Neuronal stem cell (in vitro differentiated cells): Measurements from ENCODE around the gene CERS2.
"Not testable (repeated sequence)": the region's sequence is repeated elsewhere in the genome, so short reads cannot be mapped to it uniquely, and the experiment has no call there.

Source experiments
- DNase-seq: peaks from one replicate; pipeline ENCODE4 v3.0.0-alpha.2; 2013; ENCODE audit warnings: low spot score
- H2AFZ ChIP-seq: one replicate; pipeline ENCODE4 v1.6.1; 2013; ENCODE audit warnings: mild to moderate bottlenecking, low read length, inconsistent platforms
- H2AK5ac ChIP-seq: 2 replicates; pipeline ENCODE4 v1.6.1; 2013; ENCODE audit warnings: low read depth, mild to moderate bottlenecking, inconsistent platforms, low read length, moderate library complexity, mixed read lengths
- H2BK120ac ChIP-seq: 2 replicates; pipeline ENCODE4 v1.6.1; 2013; ENCODE audit warnings: low read depth, mild to moderate bottlenecking, inconsistent platforms, low read length, moderate library complexity, mixed read lengths
- H2BK12ac ChIP-seq: one replicate; pipeline ENCODE4 v1.6.1; 2013; ENCODE audit warnings: low read length, inconsistent platforms
- H2BK15ac ChIP-seq: 2 replicates; pipeline ENCODE4 v1.6.1; 2013; ENCODE audit warnings: mild to moderate bottlenecking, low read length, inconsistent platforms, mixed read lengths
- H2BK5ac ChIP-seq: one replicate; pipeline ENCODE4 v1.6.1; 2013; ENCODE audit warnings: inconsistent platforms, mild to moderate bottlenecking, low read length, moderate library complexity
- H3K14ac ChIP-seq: one replicate; pipeline ENCODE4 v1.6.1; 2013; ENCODE audit warnings: low read length, inconsistent platforms
- H3K18ac ChIP-seq: 2 replicates; pipeline ENCODE4 v1.6.1; 2013; ENCODE audit warnings: low read length, inconsistent platforms
- H3K23ac ChIP-seq: 2 replicates; pipeline ENCODE4 v1.6.1; 2013; ENCODE audit warnings: low read depth, mild to moderate bottlenecking, mixed read lengths, low read length, inconsistent platforms; ENCODE audit not compliant: poor library complexity
- H3K27ac ChIP-seq: replicated peaks from 3 replicates; pipeline ENCODE4 v1.5.1; 2013; ENCODE audit warnings: low read length, inconsistent platforms
- H3K27me3 ChIP-seq, 3 experiments: 2 replicates each; pipeline ENCODE4 v1.6.1; 2013; ENCODE audit warnings: low read length in 3 of 3, mild to moderate bottlenecking in 2 of 3, inconsistent platforms in 1 of 3, low read depth in 1 of 3, mixed read lengths in 1 of 3, moderate library complexity in 1 of 3; ENCODE audit not compliant: control insufficient read depth in 3 of 3, insufficient read depth in 3 of 3
- H3K36me3 ChIP-seq, 2 donors: replicated peaks in 1 of 2; 2 replicates each; pipeline ENCODE4 v1.6.1; 2013; ENCODE audit warnings: low read length in 2 of 2; ENCODE audit not compliant: control insufficient read depth in 2 of 2, insufficient read depth in 2 of 2
- H3K4ac ChIP-seq: 2 replicates; pipeline ENCODE4 v1.6.1; 2013; ENCODE audit warnings: inconsistent platforms, mild to moderate bottlenecking, low read length, moderate library complexity
- H3K4me1 ChIP-seq, 2 donors: 1 replicate in 1 of 2; 2 replicates in 1 of 2; pipeline ENCODE4 v1.6.1; 2013; ENCODE audit warnings: low read length in 2 of 2, low read depth in 1 of 2; ENCODE audit not compliant: control insufficient read depth in 2 of 2, insufficient read depth in 1 of 2
- H3K4me2 ChIP-seq: one replicate; pipeline ENCODE4 v1.6.1; 2013; ENCODE audit warnings: mild to moderate bottlenecking, low read length, inconsistent platforms; ENCODE audit not compliant: insufficient read depth, poor library complexity, severe bottlenecking
- H3K4me3 ChIP-seq, 2 donors: 2 replicates each; pipeline ENCODE4 v1.5.1; 2013; ENCODE audit warnings: low read length in 2 of 2, mild to moderate bottlenecking in 2 of 2, inconsistent platforms in 1 of 2, moderate library complexity in 1 of 2
- H3K79me1 ChIP-seq: one replicate; pipeline ENCODE4 v1.6.1; 2013; ENCODE audit warnings: low read depth, mild to moderate bottlenecking, inconsistent platforms, low read length, moderate library complexity
- H3K9ac ChIP-seq: one replicate; pipeline ENCODE4 v1.6.1; 2013; ENCODE audit warnings: mild to moderate bottlenecking, low read depth, low read length, inconsistent platforms; ENCODE audit not compliant: poor library complexity
- H3K9me3 ChIP-seq, 2 donors: replicated peaks in 1 of 2; 2 replicates each; pipeline versions ENCODE3 to v1.6.1; 2013; ENCODE audit warnings: low read length in 2 of 2, mild to moderate bottlenecking in 2 of 2, inconsistent platforms in 1 of 2, low read depth in 1 of 2, mixed read lengths in 1 of 2, moderate library complexity in 1 of 2; ENCODE audit not compliant: control insufficient read depth in 2 of 2, insufficient read depth in 1 of 2
- H4K8ac ChIP-seq: one replicate; pipeline ENCODE4 v1.6.1; 2013; ENCODE audit warnings: low read depth, mild to moderate bottlenecking, inconsistent platforms, low read length, moderate library complexity
- H4K91ac ChIP-seq: one replicate; pipeline ENCODE4 v1.6.1; 2013; ENCODE audit warnings: low read length, low read depth, mild to moderate bottlenecking, inconsistent platforms; ENCODE audit not compliant: poor library complexity
- WGBS, 2 donors: extraction: QIAGEN DNeasy Blood & Tissue Kit; methylation state at CpG; one replicate each; pipeline ENCODE4 v1.1.7; 2013; ENCODE audit warnings: missing lambda C conversion rate in 2 of 2, mixed read lengths in 1 of 2; ENCODE audit not compliant: insufficient read length in 2 of 2, insufficient replicate concordance in 1 of 2; ENCODE audit errors: extremely low coverage in 2 of 2; 5-methylcytosine and 5-hydroxymethylcytosine counted together

The CERS2 gene

GRCh38 chr1:150954708-150955107, 19.9 kb downstream of the CERS2 start:
- Histone ChIP-seq H3K14ac (no peak overlapping the region), H3K23ac (no peak overlapping the region), H3K18ac (no peak overlapping the region), H3K27ac (no peak overlapping the region), H2BK12ac (no peak overlapping the region), H2AK5ac (no peak overlapping the region), H3K27me3 (no peaks in the 10 kb centered on the region), H3K9me3 (no peaks in the 10 kb centered on the region), H2BK15ac (no peak overlapping the region), H3K36me3 (peaks cover 27 to 95% of the 10 kb centered on the region in 2 donors), H3K9ac (no peak overlapping the region), H3K4ac (no peak overlapping the region), H3K4me2 (no peak overlapping the region), H3K4me3 (no peak overlapping the region), H2BK120ac (no peak overlapping the region), H4K8ac (no peak overlapping the region), H2AFZ (no peak overlapping the region), H3K79me1 (no peaks in the 10 kb centered on the region), H4K91ac (no peak overlapping the region), H3K4me1 (no peaks in the 10 kb centered on the region), H2BK5ac (no peak overlapping the region)
- no CpG with 5 or more reads among the region's 3 CpGs for WGBS, 2 donors
- no peak for DNase-seq

- Histone ChIP-seq H2BK5ac (no peak overlapping the region), H2BK120ac (no peak overlapping the region), H3K18ac (no peak overlapping the region), H3K4me2 (no peak overlapping the region), H2BK12ac (no peak overlapping the region), H3K27ac (no peak overlapping the region), H3K79me1 (no peaks in the 10 kb centered on the region), H3K4ac (no peak overlapping the region), H4K91ac (no peak overlapping the region), H2AFZ (no peak overlapping the region), H3K9me3 (no peaks in the 10 kb centered on the region), H4K8ac (no peak overlapping the region), H3K36me3 (peaks cover 45 to 98% of the 10 kb centered on the region in 2 donors), H3K14ac (no peak overlapping the region), H3K4me1 (no peaks in the 10 kb centered on the region), H2BK15ac (no peak overlapping the region), H3K4me3 (peak overlapping the region in 1 of 2 donors; percentile 20), H2AK5ac (no peak overlapping the region), H3K9ac (no peak overlapping the region), H3K27me3 (no peaks in the 10 kb centered on the region), H3K23ac (no peak overlapping the region)
- no peak for DNase-seq
- no CpG with 5 or more reads among the region's 5 CpGs for WGBS, 2 donors
These were observed 29.8 kb downstream of the CERS2 start for GRCh38 chr1:150944856-150945255.

- H3K14ac ChIP-seq = no peak overlapping the region
- no CpG with 5 or more reads among the region's 1 CpG for WGBS, 2 donors
- no peak overlapping the region for H2BK12ac ChIP-seq
- no peak overlapping the region for H3K23ac ChIP-seq
- H3K4ac ChIP-seq = no peak overlapping the region
- peaks cover 0 to 2% of the 10 kb centered on the region in 2 donors for H3K4me1 ChIP-seq
- peaks cover 0 to 29% of the 10 kb centered on the region in 2 donors for H3K9me3 ChIP-seq
- no peak overlapping the region for H4K8ac ChIP-seq
- H3K27me3 ChIP-seq = no peaks in the 10 kb centered on the region
- no peak overlapping the region for H3K4me2 ChIP-seq
- no peak overlapping the region for H3K4me3 ChIP-seq
- no peaks in the 10 kb centered on the region for H3K79me1 ChIP-seq
- no peak overlapping the region for H3K9ac ChIP-seq
- H2AK5ac ChIP-seq = no peak overlapping the region
- H3K36me3 ChIP-seq = peaks cover 10 to 95% of the 10 kb centered on the region in 2 donors
- H2BK120ac ChIP-seq = no peak overlapping the region
- no peak overlapping the region for H4K91ac ChIP-seq
- H2BK5ac ChIP-seq = no peak overlapping the region
- H3K18ac ChIP-seq = no peak overlapping the region
- no peak for DNase-seq
- no peak overlapping the region for H3K27ac ChIP-seq
- no peak overlapping the region for H2BK15ac ChIP-seq
- H2AFZ ChIP-seq = no peak overlapping the region
These were observed 42.9 kb downstream of the CERS2 start for GRCh38 chr1:150931773-150932172.

- H3K23ac ChIP-seq, H2BK12ac ChIP-seq, H2AK5ac ChIP-seq, H2BK15ac ChIP-seq, H3K4ac ChIP-seq, H3K27ac ChIP-seq, H2AFZ ChIP-seq, H3K27me3 ChIP-seq, H3K18ac ChIP-seq, H2BK5ac ChIP-seq, H2BK120ac ChIP-seq, H3K4me3 ChIP-seq, H3K4me1 ChIP-seq, H3K14ac ChIP-seq, H3K79me1 ChIP-seq, H4K8ac ChIP-seq, DNase-seq, H3K9ac ChIP-seq, H3K4me2 ChIP-seq, H4K91ac ChIP-seq: not testable (repeated sequence)
- Histone ChIP-seq H3K9me3 (peaks cover 0 to 29% of the 10 kb centered on the region in 2 donors), H3K36me3 (peaks cover 10 to 69% of the 10 kb centered on the region in 2 donors)
- no CpG with 5 or more reads among the region's 6 CpGs for WGBS, 2 donors
These were observed 45.9 kb downstream of the CERS2 start for GRCh38 chr1:150928775-150929174.
